ENCODE data around the gene FBXO27. TPM values are rescaled to one million over a fixed set of nuclear protein-coding genes. Genes with fewer than 3 reads are reported as not detected.
A peak's percentile ranks its signal among the peaks of the same experiment; 100 is the strongest.

The FBXO27 gene, protein sequence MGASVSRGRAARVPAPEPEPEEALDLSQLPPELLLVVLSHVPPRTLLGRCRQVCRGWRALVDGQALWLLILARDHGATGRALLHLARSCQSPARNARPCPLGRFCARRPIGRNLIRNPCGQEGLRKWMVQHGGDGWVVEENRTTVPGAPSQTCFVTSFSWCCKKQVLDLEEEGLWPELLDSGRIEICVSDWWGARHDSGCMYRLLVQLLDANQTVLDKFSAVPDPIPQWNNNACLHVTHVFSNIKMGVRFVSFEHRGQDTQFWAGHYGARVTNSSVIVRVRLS
- polyA plus RNA-seq (2.7 and 6.2 TPM in 2 replicates), polyA minus RNA-seq (2.7 and 3.9 TPM in 2 replicates)

DNA sequence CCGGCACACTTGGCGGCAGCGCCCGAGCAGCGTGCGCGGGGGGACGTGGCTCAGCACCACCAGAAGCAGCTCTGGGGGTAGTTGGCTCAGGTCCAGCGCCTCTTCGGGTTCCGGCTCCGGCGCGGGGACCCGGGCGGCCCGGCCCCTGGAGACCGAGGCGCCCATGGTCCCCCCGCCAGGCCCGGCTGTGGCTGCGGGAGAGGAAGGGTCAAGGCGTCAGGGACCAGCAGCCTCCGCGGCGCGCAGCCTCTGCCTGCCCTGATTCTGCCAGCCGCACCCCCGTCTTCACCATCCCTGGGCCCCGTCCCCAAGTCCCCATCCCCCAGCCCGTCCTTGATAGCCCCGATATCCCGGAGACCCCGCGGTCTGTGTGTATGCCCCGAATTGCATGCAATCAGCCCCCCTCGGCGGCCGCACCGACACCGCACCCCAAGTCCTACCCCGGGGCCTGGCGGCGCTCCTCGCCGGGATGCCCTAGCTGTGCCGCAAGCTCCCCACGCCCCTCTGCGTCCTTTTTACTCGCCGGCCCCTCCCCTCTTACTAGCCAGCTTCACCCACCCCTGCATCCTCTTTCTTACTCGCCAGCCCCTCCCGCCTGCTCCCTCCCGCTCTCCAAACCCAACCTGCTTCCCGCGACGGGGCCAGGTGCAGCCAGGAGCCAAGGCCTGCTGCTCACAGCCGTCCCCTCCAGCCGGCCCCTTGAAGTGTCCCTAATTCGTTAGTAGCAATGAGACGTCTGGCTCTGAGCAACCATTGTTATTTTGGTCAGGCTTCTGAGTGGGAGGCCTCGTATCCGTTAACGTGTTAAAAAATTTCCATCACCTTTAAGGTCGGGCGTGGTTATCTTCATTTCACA, at the start of gene FBXO27:
TSS of gene FBXO27 (minus strand) at position 487 of the 856 bp plus-strand sequence. CDS start at position 165, 322 bp downstream.
- Histone ChIP-seq H3K4me3 (ENCODE audit: low read length) (peak within 1 kb of the TSS; percentile 72), H4K20me1 (ENCODE audit: insufficient read depth) (no peaks in the 10 kb centered on the region), H3K27me3 (ENCODE audit: insufficient read depth, low read depth, low read length) (peaks cover 23% of the 10 kb centered on the region), H3K9me2 (ENCODE audit: insufficient read depth, low read length) (no peaks in the 10 kb centered on the region), H3K9me3 (ENCODE audit: low read length) (no peaks in the 10 kb centered on the region), H3F3A (ENCODE audit: insufficient read depth, low read length, poor library complexity, severe bottlenecking) (no peaks in the 10 kb centered on the region), H3K27ac (ENCODE audit: low read length) (no peak within 1 kb of the TSS), H3K4me2 (ENCODE audit: low read length) (peak within 1 kb of the TSS; percentile 59), H3K79me2 (replicated peaks; ENCODE audit: insufficient read depth, low read length) (no peaks in the 10 kb centered on the region), H2AFZ (ENCODE audit: low read depth, low read length) (peak within 1 kb of the TSS; percentile 80), H3K36me3 (ENCODE audit: insufficient read depth, low read length) (no peaks in the 10 kb centered on the region), H3K9ac (ENCODE audit: low read length) (peak within 1 kb of the TSS; percentile 52)
- TF ChIP-seq TAF1 (IDR thresholded peaks at IDR 0.05; ENCODE audit: low read depth): no peak

DNA sequence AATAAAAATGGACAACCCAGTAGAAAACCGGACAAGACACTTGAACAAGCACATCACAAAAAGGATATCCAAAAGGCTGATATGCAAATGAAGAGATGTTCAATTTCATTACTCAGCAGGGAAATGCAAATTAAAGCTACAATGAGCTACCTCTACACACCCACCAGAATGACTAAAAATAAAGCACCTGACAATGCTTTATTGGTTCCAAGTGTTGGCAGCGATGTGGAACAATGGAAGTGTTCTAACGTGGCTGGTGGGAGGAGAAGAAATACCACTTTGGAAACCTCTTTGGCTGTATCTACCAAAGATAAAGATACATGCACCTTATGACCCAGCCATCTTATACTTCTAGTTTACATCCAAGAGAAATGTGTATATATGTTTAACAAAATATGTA, 48.1 kb upstream of the FBXO27 start:
- Histone ChIP-seq H3K27me3 (ENCODE audit: insufficient read depth, low read depth, low read length) (peaks cover 32% of the 10 kb centered on the region), H3K4me2 (ENCODE audit: low read length) (no peak overlapping the region)

More for the DNA sequence above, 48.1 kb upstream of the FBXO27 start:
- Histone ChIP-seq H4K20me1 (ENCODE audit: insufficient read depth) (no peaks in the 10 kb centered on the region), H3K27ac (ENCODE audit: low read length) (no peak overlapping the region), H3K36me3 (ENCODE audit: insufficient read depth, low read length) (no peaks in the 10 kb centered on the region), H3F3A (ENCODE audit: insufficient read depth, low read length, poor library complexity, severe bottlenecking) (no peaks in the 10 kb centered on the region), H3K79me2 (replicated peaks; ENCODE audit: insufficient read depth, low read length) (no peaks in the 10 kb centered on the region), H2AFZ (ENCODE audit: low read depth, low read length) (no peak overlapping the region), H3K9ac (ENCODE audit: low read length) (no peak overlapping the region), H3K4me3 (ENCODE audit: low read length) (no peak overlapping the region), H3K9me3 (ENCODE audit: low read length) (no peaks in the 10 kb centered on the region), H3K9me2 (ENCODE audit: insufficient read depth, low read length) (no peaks in the 10 kb centered on the region)
- TF ChIP-seq EZH2 (IDR thresholded peaks at IDR 0.05; ENCODE audit: borderline replicate concordance, insufficient read depth, low read length, poor library complexity, severe bottlenecking) (no peak), TAF1 (IDR thresholded peaks at IDR 0.05; ENCODE audit: low read depth) (no peak), EP300 (conservative IDR thresholded peaks at IDR 0.05; ENCODE audit: poor library complexity, severe bottlenecking) (no peak), MXI1 (conservative IDR thresholded peaks at IDR 0.05; ENCODE audit: poor library complexity, severe bottlenecking) (no peak), SMC3 (conservative IDR thresholded peaks at IDR 0.05; ENCODE audit: poor library complexity) (no peak), RAD21 (conservative IDR thresholded peaks at IDR 0.05) (no peak), POLR2AphosphoS5 (IDR thresholded peaks at IDR 0.05) (no peak)
- TF ChIP-seq, protein P1, sequence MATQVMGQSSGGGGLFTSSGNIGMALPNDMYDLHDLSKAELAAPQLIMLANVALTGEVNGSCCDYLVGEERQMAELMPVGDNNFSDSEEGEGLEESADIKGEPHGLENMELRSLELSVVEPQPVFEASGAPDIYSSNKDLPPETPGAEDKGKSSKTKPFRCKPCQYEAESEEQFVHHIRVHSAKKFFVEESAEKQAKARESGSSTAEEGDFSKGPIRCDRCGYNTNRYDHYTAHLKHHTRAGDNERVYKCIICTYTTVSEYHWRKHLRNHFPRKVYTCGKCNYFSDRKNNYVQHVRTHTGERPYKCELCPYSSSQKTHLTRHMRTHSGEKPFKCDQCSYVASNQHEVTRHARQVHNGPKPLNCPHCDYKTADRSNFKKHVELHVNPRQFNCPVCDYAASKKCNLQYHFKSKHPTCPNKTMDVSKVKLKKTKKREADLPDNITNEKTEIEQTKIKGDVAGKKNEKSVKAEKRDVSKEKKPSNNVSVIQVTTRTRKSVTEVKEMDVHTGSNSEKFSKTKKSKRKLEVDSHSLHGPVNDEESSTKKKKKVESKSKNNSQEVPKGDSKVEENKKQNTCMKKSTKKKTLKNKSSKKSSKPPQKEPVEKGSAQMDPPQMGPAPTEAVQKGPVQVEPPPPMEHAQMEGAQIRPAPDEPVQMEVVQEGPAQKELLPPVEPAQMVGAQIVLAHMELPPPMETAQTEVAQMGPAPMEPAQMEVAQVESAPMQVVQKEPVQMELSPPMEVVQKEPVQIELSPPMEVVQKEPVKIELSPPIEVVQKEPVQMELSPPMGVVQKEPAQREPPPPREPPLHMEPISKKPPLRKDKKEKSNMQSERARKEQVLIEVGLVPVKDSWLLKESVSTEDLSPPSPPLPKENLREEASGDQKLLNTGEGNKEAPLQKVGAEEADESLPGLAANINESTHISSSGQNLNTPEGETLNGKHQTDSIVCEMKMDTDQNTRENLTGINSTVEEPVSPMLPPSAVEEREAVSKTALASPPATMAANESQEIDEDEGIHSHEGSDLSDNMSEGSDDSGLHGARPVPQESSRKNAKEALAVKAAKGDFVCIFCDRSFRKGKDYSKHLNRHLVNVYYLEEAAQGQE (IDR thresholded peaks at IDR 0.05; ENCODE audit: borderline replicate concordance): no peak
- TF ChIP-seq, protein P2, sequence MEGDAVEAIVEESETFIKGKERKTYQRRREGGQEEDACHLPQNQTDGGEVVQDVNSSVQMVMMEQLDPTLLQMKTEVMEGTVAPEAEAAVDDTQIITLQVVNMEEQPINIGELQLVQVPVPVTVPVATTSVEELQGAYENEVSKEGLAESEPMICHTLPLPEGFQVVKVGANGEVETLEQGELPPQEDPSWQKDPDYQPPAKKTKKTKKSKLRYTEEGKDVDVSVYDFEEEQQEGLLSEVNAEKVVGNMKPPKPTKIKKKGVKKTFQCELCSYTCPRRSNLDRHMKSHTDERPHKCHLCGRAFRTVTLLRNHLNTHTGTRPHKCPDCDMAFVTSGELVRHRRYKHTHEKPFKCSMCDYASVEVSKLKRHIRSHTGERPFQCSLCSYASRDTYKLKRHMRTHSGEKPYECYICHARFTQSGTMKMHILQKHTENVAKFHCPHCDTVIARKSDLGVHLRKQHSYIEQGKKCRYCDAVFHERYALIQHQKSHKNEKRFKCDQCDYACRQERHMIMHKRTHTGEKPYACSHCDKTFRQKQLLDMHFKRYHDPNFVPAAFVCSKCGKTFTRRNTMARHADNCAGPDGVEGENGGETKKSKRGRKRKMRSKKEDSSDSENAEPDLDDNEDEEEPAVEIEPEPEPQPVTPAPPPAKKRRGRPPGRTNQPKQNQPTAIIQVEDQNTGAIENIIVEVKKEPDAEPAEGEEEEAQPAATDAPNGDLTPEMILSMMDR (IDR thresholded peaks at IDR 0.05; ENCODE audit: poor library complexity, severe bottlenecking): no peak

All from neural cell (in vitro differentiated cells).